GM21423 (cell line): ENCODE results near the gene COL6A2.
"Not testable (repeated sequence)": the region's sequence is repeated elsewhere in the genome, so short reads cannot be mapped to it uniquely, and the experiment has no call there.

ENCODE experiments used
- ATAC-seq: cut with Tn5 transposase; IDR thresholded peaks from one replicate; pipeline ENCODE4 v1.9.1; 2021; ENCODE audit warnings: mild to moderate bottlenecking, moderate library complexity; ENCODE audit not compliant: unreplicated experiment

COL6A2 gene

GRCh38 chr21:46140352-46141003, 42.6 kb downstream of the COL6A2 start:
- ATAC-seq, result not testable (repeated sequence)

GRCh38 chr21:46141767-46142581, 44.1 kb downstream of the COL6A2 start:
- ATAC-seq, result no peak

- no peak for ATAC-seq
These were observed 44.9 kb downstream of the COL6A2 start for GRCh38 chr21:46142582-46143473.

DNA sequence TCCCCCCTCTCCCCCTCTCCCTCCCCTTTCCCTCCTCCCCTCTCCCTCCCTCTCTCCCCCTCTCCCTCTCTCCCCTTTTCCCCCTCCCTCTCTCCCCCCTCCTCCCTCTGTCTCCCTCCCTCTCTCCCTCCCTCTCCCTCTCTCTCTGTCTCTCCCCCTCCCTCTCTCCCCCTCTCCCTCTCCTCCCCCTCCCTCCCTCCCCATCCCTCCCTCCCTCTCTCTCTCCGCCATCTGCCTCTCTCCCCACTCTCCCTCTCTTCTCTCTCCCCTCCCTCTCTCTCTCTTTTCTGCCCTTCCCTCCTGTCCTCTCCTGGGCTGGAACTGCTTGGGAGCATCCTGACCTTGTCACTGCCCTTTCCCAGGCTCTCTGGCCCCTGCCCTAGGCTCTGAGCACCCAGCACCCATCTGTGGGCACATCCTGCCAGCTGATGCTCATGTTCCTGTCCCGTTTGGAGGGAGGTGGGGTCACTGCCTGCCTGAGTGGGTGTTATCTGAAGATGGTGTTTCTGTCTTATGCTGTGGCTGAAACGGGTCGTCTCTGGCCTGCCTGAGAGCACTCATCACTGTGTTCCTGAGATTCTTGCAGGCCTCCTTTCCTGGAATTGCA, 46.7 kb downstream of the COL6A2 start:
- ATAC-seq, result no peak

- ATAC-seq, result no peak
These were observed 47.4 kb downstream of the COL6A2 start for GRCh38 chr21:46145159-46145839.

DNA sequence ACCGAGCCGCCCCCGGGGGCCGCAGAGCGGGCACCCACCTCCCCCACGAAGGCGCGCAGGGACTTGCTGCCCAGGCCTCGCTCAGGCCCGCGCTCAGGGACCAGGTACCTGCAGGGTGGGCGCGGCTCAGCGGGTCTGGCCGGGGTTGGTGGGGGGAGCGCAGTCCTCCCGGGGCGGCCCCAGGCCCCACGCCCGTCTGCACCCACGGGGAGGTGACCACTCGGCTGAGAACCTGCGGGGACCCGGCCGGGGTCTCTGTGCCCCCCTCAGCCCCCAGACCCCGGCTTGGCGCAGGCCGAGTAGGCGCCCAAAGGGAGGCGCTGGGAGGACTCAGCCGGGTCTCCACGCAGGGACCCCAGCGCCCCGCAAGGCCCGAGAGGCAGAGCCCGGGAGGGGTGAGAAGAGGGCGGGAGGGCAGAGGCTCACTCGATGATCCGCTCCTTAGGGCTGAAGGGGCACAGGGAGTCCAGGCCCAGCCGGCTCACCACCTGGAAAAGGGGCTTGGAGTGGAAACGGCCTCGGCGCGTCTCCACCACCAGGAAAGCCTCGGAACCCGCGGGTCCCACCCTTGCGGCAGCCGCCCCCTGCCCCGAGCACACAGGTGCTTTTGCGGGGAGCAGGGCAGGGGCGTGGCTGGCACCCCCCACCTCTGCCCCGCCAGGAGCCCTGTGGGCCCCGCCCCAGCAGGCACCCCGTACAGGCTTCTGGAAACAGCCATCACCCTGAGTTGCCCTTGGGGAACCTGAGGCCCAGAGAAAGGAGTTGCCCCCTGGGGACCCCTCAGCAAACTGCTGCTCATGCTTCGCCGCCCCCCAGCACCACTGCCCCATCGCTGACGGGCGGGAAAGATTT, 48.2 kb downstream of the COL6A2 start:
- no peak for ATAC-seq

DNA sequence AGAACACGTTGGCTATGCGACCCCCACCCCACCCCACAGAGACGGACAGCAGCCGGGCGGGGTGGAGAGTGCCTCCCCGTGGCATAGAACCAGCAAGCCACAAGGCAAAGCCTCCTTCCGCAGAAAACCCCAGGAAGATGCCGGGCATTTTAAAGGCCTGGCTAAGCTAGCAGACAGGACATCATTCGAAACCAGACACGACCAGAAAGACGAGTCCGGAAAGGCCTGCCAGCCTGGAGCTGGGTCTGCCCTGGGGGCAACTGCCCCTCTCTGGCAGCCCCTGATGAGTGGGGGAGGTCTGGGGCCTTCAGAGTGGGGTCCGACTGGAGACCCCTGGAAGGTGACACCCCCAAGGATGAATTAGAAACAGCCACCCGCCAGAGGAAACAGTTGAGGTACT, 48.9 kb downstream of the COL6A2 start:
- ATAC-seq, result no peak

DNA sequence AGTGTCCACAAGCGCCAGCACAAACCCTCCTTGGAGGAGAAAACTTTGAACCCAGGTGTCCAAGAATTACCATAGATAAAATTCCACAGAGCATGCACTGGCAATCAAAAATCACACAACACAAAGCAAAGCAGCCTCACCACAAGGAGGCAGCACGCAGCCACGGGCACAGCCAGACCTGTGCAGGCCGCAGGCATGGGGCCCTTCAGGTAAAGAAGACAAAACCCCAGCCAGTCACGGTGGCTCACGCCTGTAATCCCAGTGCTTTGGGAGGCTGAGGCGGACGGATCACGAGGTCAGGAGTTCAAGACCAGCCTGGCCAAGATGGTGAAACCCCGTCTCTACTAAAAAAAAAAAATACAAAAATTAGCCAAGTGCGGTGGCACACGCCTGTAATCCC, 49.5 kb downstream of the COL6A2 start:
- not testable (repeated sequence) for ATAC-seq

DNA sequence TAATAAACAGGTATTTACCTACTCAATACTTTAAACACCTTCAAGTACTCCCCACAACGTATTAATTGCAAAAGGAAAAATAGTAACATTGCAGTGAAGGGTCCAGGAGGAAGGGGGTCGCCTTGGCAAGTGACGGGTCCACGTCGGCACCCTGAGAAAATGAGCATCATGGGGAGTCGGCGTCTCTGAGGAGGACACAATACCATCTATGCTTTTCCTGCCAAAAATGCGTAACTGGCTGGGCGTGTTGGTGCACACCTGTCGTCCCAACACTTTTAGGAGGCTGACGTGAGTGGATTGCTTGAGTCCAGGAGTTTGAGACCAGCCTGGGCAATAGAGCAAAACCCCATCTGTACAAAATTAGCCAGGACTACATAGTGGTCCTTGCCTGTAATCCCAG, 50.2 kb downstream of the COL6A2 start:
- no peak for ATAC-seq

- no peak for ATAC-seq
These were observed 51.4 kb downstream of the COL6A2 start for GRCh38 chr21:46149205-46149901.

DNA sequence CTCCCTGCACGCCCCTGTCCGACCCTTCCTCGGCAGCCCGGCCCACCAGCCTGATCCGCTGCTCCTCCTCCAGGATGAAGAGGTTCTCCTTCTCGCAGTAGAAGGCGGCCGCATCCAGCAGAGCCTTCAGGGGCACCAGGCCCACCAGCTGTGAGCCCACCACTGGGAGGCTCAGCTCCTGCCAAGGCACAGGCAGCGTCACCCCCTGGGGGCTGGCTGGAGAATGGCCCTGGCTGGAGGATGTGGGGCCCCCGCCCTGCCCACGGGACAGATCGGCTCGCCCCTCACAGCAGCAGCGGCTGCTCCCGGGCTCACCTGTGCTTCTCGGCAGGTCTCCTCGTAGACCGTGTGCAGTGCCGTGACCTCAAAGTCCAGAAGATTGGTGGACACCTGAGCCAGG, 52.2 kb downstream of the COL6A2 start:
- no peak for ATAC-seq

- no peak for ATAC-seq
These were observed 52.7 kb downstream of the COL6A2 start for GRCh38 chr21:46150491-46151121.

DNA sequence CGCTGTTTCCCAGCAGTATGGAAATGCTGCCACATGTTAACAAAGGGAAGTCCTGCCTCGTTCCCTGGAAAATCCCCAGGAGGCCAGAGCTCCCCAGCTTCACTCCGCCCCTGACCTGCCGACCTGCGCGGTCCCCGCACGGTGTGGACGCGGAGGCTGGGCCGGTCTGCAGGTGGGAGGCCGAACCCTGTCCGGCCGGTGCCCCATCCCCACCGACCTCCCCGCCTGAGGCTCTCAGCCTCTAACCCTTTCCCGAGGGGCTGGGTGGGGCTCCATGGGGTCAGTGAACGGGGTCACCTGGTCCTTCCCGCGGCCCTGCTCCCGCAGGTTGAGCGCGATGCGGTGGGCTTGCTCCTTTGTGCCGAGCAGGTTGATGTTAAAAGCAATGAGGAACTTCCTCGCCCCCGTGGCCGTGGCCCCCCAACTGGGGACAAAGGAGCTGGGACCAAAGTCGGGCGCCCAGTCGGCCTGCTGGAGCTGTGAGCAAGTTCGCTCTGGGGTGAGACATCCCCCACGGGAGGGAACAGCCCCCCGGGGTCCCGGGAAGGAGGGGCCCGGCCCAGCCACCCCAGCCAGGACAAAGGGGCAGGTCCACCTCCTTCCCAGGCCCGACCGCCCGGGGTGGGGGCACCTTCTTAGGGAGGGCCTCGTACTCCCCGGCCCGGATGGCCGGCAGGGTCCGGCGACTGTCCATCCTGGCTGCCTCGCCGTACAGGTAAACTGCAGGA, 53.5 kb downstream of the COL6A2 start:
- no peak for ATAC-seq

- no peak for ATAC-seq
These were observed 54.3 kb downstream of the COL6A2 start for GRCh38 chr21:46151989-46152926.

DNA sequence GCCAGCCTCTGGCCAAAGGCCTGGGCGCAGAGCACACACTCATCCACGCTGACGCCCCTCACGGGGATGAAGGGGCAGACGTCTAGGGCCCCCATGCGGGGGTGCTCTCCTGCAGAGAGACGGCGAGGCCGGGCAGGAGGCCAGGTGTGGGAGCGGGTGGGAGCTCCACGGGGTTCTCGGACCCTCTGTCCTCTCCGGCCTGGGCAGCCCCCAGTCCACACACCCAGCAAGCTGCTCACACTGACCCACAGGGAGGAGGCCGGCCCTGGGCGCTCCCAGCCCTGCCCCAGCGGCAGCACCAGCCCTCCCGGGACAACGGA, 55.0 kb downstream of the COL6A2 start:
- no peak for ATAC-seq

- ATAC-seq, result no peak
These were observed 55.6 kb downstream of the COL6A2 start for GRCh38 chr21:46153247-46154154.
